Kidney epithelial cell (primary cell): ENCODE data around the gene CAMK2G. TPM values are rescaled to one million over a fixed set of nuclear protein-coding genes. Genes with fewer than 3 reads are reported as not detected.

Experiments
- DNase-seq: peaks from one replicate; pipeline ENCODE4 v3.0.0-alpha.2; 2010; ENCODE audit warnings: low read depth
- H3K27me3 ChIP-seq: 2 replicates; pipeline ENCODE4 v1.6.0; 2011; ENCODE audit warnings: low read length; ENCODE audit not compliant: control insufficient read depth, insufficient read depth
- H3K36me3 ChIP-seq: 2 replicates; pipeline ENCODE4 v1.5.1; 2011; ENCODE audit warnings: low read length; ENCODE audit not compliant: control insufficient read depth, insufficient read depth
- H3K4me3 ChIP-seq: 2 replicates; pipeline ENCODE4 v1.5.1; 2011; ENCODE audit warnings: low read depth, mild to moderate bottlenecking, control low read depth, low read length
- total RNA-seq: library from RNA; depleted of rRNA; stranded (reverse); fragments of >200 nt; gene quantifications from 2 replicates; pipeline ENCODE4 v1.2.3, GENCODE V29; 2015
- TF ChIP-seq, protein P1 (sequence below): IDR thresholded peaks from 2 replicates; pipeline ENCODE4 v1.5.1; 2011; ENCODE audit warnings: mild to moderate bottlenecking, moderate library complexity, low read length, control low read depth, inconsistent platforms; ENCODE audit not compliant: insufficient read depth, poor library complexity, severe bottlenecking

CAMK2G gene
- total RNA-seq, 1 donor from 2014 or later: 12.7 TPM

DNA sequence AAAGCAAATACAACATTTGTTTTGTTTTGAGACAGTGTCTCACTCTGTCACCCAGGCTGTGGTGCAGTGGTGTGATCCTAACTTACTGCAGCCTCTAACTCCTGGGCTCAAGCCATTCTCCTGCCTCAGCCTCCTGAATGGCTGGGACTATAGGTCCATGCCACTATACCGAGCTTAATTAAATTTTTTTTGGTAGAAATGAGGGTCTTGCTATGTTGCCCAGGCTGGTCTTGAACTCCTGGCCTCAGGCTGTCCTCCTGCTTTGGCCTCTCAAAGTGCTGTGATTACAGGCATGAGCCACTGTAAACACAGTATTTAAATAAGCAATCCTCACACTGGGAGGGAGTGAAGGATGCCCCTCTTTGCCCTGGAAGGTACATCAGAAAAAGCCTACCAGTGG lies 4.0 kb upstream of the CAMK2G start:
- TF ChIP-seq, protein P1, sequence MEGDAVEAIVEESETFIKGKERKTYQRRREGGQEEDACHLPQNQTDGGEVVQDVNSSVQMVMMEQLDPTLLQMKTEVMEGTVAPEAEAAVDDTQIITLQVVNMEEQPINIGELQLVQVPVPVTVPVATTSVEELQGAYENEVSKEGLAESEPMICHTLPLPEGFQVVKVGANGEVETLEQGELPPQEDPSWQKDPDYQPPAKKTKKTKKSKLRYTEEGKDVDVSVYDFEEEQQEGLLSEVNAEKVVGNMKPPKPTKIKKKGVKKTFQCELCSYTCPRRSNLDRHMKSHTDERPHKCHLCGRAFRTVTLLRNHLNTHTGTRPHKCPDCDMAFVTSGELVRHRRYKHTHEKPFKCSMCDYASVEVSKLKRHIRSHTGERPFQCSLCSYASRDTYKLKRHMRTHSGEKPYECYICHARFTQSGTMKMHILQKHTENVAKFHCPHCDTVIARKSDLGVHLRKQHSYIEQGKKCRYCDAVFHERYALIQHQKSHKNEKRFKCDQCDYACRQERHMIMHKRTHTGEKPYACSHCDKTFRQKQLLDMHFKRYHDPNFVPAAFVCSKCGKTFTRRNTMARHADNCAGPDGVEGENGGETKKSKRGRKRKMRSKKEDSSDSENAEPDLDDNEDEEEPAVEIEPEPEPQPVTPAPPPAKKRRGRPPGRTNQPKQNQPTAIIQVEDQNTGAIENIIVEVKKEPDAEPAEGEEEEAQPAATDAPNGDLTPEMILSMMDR: no peak
- Histone ChIP-seq H3K36me3 (no peaks in the 10 kb centered on the region), H3K27me3 (no peaks in the 10 kb centered on the region), H3K4me3 (no peak overlapping the region)
- DNase-seq: no peak

DNA sequence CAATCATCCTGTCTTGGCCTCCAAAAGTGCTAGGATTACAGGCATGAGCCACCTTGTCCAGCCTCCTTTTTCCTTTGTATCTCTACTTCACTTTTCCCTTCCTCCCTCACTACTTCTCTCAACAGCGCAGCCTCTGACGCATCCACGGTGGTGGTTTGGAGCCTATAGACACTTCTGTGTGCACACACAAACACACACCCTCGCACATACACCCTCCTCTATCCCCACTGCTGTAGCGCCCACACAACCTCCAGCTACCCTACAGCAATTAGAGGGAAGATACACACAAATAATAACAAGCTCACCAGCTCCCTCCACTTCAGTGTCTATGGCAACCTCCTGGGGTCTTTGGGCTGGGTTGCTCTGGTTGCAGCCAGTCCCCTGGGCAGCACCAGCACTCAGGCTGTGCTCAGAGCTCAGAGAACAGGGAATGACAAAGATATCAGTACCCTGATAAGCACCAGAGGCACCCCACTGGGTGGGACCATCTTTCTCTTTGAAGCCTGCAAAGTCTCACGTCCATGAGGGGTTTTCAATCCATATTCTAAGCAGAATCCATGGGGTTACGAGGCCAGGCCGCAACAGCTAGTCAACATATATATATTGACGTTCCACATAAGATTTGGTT lies 3.3 kb upstream of the CAMK2G start:
- TF ChIP-seq, protein P1: no peak
- no peak for DNase-seq
- no peaks in the 10 kb centered on the region for H3K36me3 ChIP-seq
- no peak overlapping the region for H3K4me3 ChIP-seq
- no peaks in the 10 kb centered on the region for H3K27me3 ChIP-seq

DNA sequence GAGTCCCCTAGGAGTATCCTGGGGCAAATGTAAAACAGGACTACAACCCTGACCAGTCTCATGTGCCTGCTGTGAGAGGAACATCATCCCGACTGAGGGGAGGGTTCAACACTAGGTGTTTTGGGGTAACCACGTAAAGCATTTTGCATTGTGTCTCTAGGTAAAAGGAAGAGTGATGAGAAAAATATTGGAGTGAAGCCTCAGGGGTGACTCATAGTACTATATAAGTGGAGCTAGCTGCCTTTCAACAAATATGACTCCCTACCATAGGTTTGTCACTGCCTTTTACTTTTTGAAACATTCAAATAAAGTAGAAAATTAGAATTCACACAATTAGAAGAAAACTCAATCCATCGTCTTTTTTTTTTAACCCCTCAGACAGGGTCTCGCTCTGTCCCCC lies 2.6 kb upstream of the CAMK2G start:
- TF ChIP-seq, protein P1: no peak
- no peaks in the 10 kb centered on the region for H3K36me3 ChIP-seq
- H3K27me3 ChIP-seq: no peaks in the 10 kb centered on the region
- no peak for DNase-seq
- H3K4me3 ChIP-seq: no peak overlapping the region

DNA sequence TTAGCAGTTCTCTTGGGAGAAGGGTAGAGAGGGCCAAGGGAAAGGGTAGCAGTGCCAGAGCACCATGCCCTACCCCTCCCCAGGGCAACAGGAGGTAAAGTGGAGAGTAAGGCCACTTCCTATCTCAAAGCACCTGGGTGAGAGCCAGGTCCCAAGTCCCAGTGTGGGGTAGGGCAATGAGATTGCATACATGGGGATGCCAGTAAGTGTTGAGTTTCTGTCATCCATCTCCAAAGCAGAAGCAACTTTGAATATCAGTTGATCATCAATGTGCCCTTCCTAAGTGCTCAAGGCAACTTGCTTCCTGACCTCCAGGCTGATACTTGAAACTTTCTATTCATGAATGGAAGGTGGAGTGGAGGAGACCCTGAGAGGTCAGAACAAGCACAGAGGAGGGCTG lies 2.2 kb upstream of the CAMK2G start:
- H3K27me3 ChIP-seq: no peaks in the 10 kb centered on the region
- TF ChIP-seq, protein P1: no peak
- no peak overlapping the region for H3K4me3 ChIP-seq
- H3K36me3 ChIP-seq: no peaks in the 10 kb centered on the region
- no peak for DNase-seq

DNA sequence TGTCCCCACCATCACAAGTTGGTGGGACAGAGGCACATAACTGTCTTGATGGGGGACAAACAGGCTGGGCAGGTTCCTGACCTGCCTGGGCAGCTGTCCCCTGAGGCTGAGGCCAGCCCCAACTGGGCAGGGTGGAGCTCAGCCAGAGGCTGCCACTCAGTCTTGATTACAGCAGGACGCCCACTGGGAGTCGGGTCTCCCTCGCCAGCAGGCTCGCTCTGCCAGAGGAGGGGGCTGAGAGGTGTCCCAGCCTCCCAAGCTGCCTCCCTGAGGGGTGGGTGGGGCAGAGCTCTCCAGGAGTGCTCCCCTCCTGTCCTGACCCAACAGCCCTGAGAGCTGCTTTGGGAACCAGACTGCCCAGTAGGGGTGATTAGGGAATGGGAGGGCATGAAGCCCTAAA lies 1.8 kb upstream of the CAMK2G start:
- H3K27me3 ChIP-seq: no peaks in the 10 kb centered on the region
- TF ChIP-seq, protein P1: no peak
- no peak overlapping the region for H3K4me3 ChIP-seq
- no peak for DNase-seq
- no peaks in the 10 kb centered on the region for H3K36me3 ChIP-seq

DNA sequence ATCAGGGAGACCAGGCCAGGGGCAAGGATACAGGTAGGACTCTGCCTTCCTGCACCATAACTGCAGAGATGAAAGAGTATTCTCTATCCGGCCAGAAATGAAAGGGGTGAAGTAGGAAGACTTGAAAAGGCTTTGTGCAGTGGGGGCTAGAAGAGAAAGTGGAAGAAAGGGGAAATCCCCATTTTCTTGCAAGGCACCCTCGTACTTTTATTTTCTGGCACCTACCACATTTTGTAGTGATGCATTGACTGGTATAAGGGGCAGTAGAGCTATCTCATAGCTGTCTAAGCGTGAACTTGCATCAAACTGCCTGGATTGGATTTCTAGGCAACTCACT lies 752 bp upstream of the CAMK2G start:
- no peak for DNase-seq
- no peaks in the 10 kb centered on the region for H3K36me3 ChIP-seq
- TF ChIP-seq, protein P1: no peak
- H3K4me3 ChIP-seq: peak overlapping the region; percentile 44
- H3K27me3 ChIP-seq: no peaks in the 10 kb centered on the region
